Neural cell (in vitro differentiated cells): ENCODE results near the gene CROCC2. TPM values are rescaled to one million over a fixed set of nuclear protein-coding genes. Genes with fewer than 3 reads are reported as not detected.

Source experiments
- H2AFZ ChIP-seq: fragments of 200-600, 300-800 bp; sonication (generic), shearing (Covaris generic); 2 replicates; pipeline ENCODE4 v1.6.0; 2014; ENCODE audit warnings: low read depth, mild to moderate bottlenecking, antibody characterized with exemption, low read length, moderate library complexity
- H3F3A ChIP-seq: fragments of 200-600 bp; shearing (Covaris generic); 2 replicates; pipeline ENCODE4 v1.6.1; 2016; ENCODE audit warnings: mild to moderate bottlenecking, moderate library complexity, mixed read lengths, antibody characterized with exemption, low read length; ENCODE audit not compliant: insufficient read depth, poor library complexity, severe bottlenecking
- H3K27ac ChIP-seq: fragments of 200-600, 300-800 bp; sonication (generic), shearing (Covaris generic); 2 replicates; pipeline ENCODE4 v1.5.1; 2014; ENCODE audit warnings: mild to moderate bottlenecking, low read length, moderate library complexity
- H3K27me3 ChIP-seq: fragments of 300-800, 200-600 bp; sonication (generic), shearing (Covaris generic); 2 replicates; pipeline ENCODE4 v1.6.0; 2014; ENCODE audit warnings: mild to moderate bottlenecking, low read depth, low read length, moderate library complexity; ENCODE audit not compliant: insufficient read depth
- H3K36me3 ChIP-seq: fragments of 300-800, 200-600 bp; sonication (generic), shearing (Covaris generic); 2 replicates; pipeline ENCODE4 v1.5.1; 2014; ENCODE audit warnings: mild to moderate bottlenecking, antibody characterized with exemption, low read length, moderate library complexity; ENCODE audit not compliant: insufficient read depth
- H3K4me2 ChIP-seq: fragments of 300-800, 200-600 bp; sonication (generic), shearing (Covaris generic); 2 replicates; pipeline ENCODE4 v1.6.0; 2014; ENCODE audit warnings: mild to moderate bottlenecking, low read length
- H3K4me3 ChIP-seq: fragments of 300-800, 200-600 bp; sonication (generic), shearing (Covaris generic); 2 replicates; pipeline ENCODE4 v1.5.1; 2014; ENCODE audit warnings: mild to moderate bottlenecking, low read length, moderate library complexity
- H3K79me2 ChIP-seq: fragments of 200-600 bp; shearing (Covaris generic); replicated peaks from 2 replicates; pipeline ENCODE4 v1.6.0; 2014; ENCODE audit warnings: mild to moderate bottlenecking, low read length, moderate library complexity; ENCODE audit not compliant: insufficient read depth
- H3K9ac ChIP-seq: fragments of 300-800, 200-600 bp; sonication (generic), shearing (Covaris generic); 2 replicates; pipeline ENCODE4 v1.6.1; 2016; ENCODE audit warnings: mild to moderate bottlenecking, low read length, mixed read lengths
- H3K9me2 ChIP-seq: fragments of 200-600 bp; shearing (Covaris generic); 2 replicates; pipeline ENCODE4 v1.6.1; 2016; ENCODE audit warnings: mild to moderate bottlenecking, low read length, mixed read lengths; ENCODE audit not compliant: insufficient read depth
- H3K9me3 ChIP-seq: fragments of 200-600, 300-800 bp; sonication (generic), shearing (Covaris generic); 2 replicates; pipeline ENCODE4 v1.6.1; 2016; ENCODE audit warnings: mild to moderate bottlenecking, mixed run types, low read length, moderate library complexity, mixed read lengths
- H4K20me1 ChIP-seq: fragments of 200-600 bp; shearing (Covaris generic); 2 replicates; pipeline ENCODE4 v1.6.1; 2016; ENCODE audit warnings: mild to moderate bottlenecking, mixed run types; ENCODE audit not compliant: insufficient read depth
- CTCF ChIP-seq: fragments of 450-650 bp; IDR thresholded peaks from 2 replicates; pipeline ENCODE4 v1.5.1; 2014; ENCODE audit warnings: antibody characterized with exemption, mild to moderate bottlenecking, moderate library complexity; ENCODE audit not compliant: poor library complexity, severe bottlenecking
- EP300 ChIP-seq: fragments of 450-650 bp; conservative IDR thresholded peaks from 2 replicates; pipeline ENCODE4 v1.6.1; 2014; ENCODE audit warnings: antibody characterized with exemption, mild to moderate bottlenecking, moderate library complexity; ENCODE audit not compliant: poor library complexity, severe bottlenecking
- EZH2 ChIP-seq: fragments of 200-600, 300-800 bp; shearing (Covaris generic), sonication (generic); IDR thresholded peaks from 2 replicates; pipeline ENCODE4 v1.6.1; 2014; ENCODE audit warnings: antibody characterized with exemption, low read length, borderline replicate concordance, mild to moderate bottlenecking; ENCODE audit not compliant: insufficient read depth, poor library complexity, severe bottlenecking
- MXI1 ChIP-seq: fragments of 450-650 bp; conservative IDR thresholded peaks from 2 replicates; pipeline ENCODE4 v1.6.1; 2014; ENCODE audit warnings: antibody characterized with exemption, mild to moderate bottlenecking; ENCODE audit not compliant: poor library complexity, severe bottlenecking
- POLR2AphosphoS5 ChIP-seq: IDR thresholded peaks from 2 replicates; pipeline ENCODE4 v1.6.1; 2012
- RAD21 ChIP-seq: fragments of 450-650 bp; conservative IDR thresholded peaks from 2 replicates; pipeline ENCODE4 v1.6.1; 2014; ENCODE audit warnings: antibody characterized with exemption, mild to moderate bottlenecking, moderate library complexity
- REST ChIP-seq: IDR thresholded peaks from 2 replicates; pipeline ENCODE4 v1.6.1; 2012; ENCODE audit warnings: borderline replicate concordance
- SMC3 ChIP-seq: fragments of 450-650 bp; conservative IDR thresholded peaks from 2 replicates; pipeline ENCODE4 v1.6.1; 2014; ENCODE audit warnings: antibody characterized with exemption, mild to moderate bottlenecking, moderate library complexity; ENCODE audit not compliant: poor library complexity
- TAF1 ChIP-seq: IDR thresholded peaks from 2 replicates; pipeline ENCODE4 v1.6.1; 2012; ENCODE audit warnings: low read depth
- polyA plus RNA-seq: library from polyadenylated mRNA; depleted of rRNA; stranded (reverse); fragments of >200 nt; gene quantifications from 2 replicates; pipeline ENCODE4 v1.2.3, GENCODE V29; 2014

CROCC2 gene
- polyA plus RNA-seq, 1 donor from 2014 or later: 0.09 TPM

GRCh38 chr2:240995041-240996021 lies 89.2 kb downstream of the CROCC2 start:
- H3K79me2 ChIP-seq: no peaks in the 10 kb centered on the region
- H3K9me3 ChIP-seq: no peaks in the 10 kb centered on the region
- H3K4me2 ChIP-seq: no peak overlapping the region
- no peak overlapping the region for H3K27ac ChIP-seq
- H3K9me2 ChIP-seq: no peaks in the 10 kb centered on the region
- H2AFZ ChIP-seq: no peak overlapping the region
- H3K27me3 ChIP-seq: peaks cover 28% of the 10 kb centered on the region
- H3K4me3 ChIP-seq: no peak overlapping the region
- no peak for TF ChIP-seq TAF1
- no peak for TF ChIP-seq MXI1
- no peak for TF ChIP-seq EZH2
- no peak for TF ChIP-seq POLR2AphosphoS5
- H3F3A ChIP-seq: no peaks in the 10 kb centered on the region
- H4K20me1 ChIP-seq: no peaks in the 10 kb centered on the region
- H3K9ac ChIP-seq: no peak overlapping the region
- H3K36me3 ChIP-seq: no peaks in the 10 kb centered on the region

- H3F3A ChIP-seq: no peaks in the 10 kb centered on the region
- no peaks in the 10 kb centered on the region for H4K20me1 ChIP-seq
- no peaks in the 10 kb centered on the region for H3K79me2 ChIP-seq
- no peak overlapping the region for H3K27ac ChIP-seq
- TF ChIP-seq POLR2AphosphoS5 (no peak), RAD21 (no peak), TAF1 (no peak), CTCF (no peak), REST (no peak), MXI1 (no peak), SMC3 (no peak), EZH2 (no peak), EP300 (no peak)
- no peaks in the 10 kb centered on the region for H3K9me3 ChIP-seq
- no peaks in the 10 kb centered on the region for H3K9me2 ChIP-seq
- H3K27me3 ChIP-seq: peaks cover 37% of the 10 kb centered on the region
- H2AFZ ChIP-seq: no peak overlapping the region
- no peak overlapping the region for H3K4me2 ChIP-seq
- no peak overlapping the region for H3K4me3 ChIP-seq
- no peak overlapping the region for H3K9ac ChIP-seq
- no peaks in the 10 kb centered on the region for H3K36me3 ChIP-seq
These were observed 90.2 kb downstream of the CROCC2 start for GRCh38 chr2:240996161-240996833.
